Measurements from ENCODE around the gene DNA2.
A peak's percentile ranks its signal among the peaks of the same experiment; 100 is the strongest.
"Not testable (repeated sequence)": the region's sequence is repeated elsewhere in the genome, so short reads cannot be mapped to it uniquely, and the experiment has no call there.

The DNA2 gene, protein sequence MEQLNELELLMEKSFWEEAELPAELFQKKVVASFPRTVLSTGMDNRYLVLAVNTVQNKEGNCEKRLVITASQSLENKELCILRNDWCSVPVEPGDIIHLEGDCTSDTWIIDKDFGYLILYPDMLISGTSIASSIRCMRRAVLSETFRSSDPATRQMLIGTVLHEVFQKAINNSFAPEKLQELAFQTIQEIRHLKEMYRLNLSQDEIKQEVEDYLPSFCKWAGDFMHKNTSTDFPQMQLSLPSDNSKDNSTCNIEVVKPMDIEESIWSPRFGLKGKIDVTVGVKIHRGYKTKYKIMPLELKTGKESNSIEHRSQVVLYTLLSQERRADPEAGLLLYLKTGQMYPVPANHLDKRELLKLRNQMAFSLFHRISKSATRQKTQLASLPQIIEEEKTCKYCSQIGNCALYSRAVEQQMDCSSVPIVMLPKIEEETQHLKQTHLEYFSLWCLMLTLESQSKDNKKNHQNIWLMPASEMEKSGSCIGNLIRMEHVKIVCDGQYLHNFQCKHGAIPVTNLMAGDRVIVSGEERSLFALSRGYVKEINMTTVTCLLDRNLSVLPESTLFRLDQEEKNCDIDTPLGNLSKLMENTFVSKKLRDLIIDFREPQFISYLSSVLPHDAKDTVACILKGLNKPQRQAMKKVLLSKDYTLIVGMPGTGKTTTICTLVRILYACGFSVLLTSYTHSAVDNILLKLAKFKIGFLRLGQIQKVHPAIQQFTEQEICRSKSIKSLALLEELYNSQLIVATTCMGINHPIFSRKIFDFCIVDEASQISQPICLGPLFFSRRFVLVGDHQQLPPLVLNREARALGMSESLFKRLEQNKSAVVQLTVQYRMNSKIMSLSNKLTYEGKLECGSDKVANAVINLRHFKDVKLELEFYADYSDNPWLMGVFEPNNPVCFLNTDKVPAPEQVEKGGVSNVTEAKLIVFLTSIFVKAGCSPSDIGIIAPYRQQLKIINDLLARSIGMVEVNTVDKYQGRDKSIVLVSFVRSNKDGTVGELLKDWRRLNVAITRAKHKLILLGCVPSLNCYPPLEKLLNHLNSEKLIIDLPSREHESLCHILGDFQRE

DNA sequence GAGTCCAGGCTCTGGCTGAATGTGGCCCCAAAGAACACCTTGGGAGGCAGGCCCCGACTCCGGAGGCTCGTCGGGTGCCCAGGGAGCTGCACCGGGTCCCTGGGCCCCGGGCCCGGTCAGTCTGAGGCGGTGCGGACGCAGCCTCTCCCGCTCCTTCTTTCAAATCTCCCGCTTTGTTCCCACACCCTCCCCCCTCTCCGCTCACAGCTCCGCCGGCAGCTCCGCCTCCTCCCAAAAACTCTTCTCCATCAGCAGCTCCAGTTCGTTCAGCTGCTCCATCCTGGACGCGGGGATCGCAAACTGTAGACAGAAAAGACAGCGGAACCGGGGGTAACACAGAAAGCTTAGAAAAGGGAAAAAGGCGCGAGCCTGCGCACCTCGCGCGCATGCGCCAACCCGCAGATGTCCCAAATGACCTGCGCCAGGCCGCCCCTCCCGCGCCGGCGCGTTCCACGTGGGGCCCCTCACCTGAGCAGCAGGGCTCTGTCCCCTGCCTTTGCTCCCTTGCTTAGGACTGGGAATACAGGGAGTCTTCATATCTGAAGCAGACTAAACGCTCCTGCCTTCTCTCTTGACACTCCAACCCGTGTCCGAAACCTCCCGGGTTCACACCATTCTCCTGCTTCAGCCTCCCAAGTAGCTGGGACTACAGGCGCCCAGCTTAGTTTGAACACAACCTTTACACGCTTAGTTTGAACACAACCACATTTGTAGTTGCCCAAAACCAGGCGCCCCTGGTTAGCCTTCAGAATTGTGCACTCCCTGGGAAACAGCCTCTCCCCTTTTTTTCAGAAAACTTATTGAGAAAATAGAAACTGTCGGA, at the start of gene DNA2:
TSS of gene DNA2 (minus strand) at position 388 of the 823 bp plus-strand sequence. CDS start at position 279, 109 bp downstream.
- peak; percentile 85 for DNase-seq

- not testable (repeated sequence) for DNase-seq
Observed at GRCh38 chr10:68518609-68519008, 46.8 kb upstream of the DNA2 start.

- DNase-seq: no peak
Observed at GRCh38 chr10:68517188-68517587, 45.4 kb upstream of the DNA2 start.

GRCh38 chr10:68516766-68517165, 45.0 kb upstream of the DNA2 start:
- no peak for DNase-seq

DNA sequence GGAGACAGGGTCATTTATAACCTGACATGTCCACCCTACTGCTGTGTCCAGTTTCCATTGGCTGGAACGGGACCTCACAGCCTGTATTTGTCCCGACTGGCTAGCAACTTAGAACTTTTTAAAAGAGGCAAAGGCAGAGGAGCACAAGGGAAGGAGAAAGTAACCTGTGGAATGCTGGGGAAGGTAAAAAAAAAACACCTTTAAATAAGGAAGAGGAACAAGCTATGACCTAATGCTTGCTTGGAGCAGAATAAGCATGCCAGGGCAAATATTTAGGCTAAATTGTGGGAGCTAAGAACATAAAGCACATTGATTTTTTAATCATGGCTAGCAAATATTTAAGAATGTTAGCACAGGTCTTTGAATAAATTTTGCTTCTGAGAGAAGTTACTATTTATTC, 44.4 kb upstream of the DNA2 start:
- not testable (repeated sequence) for DNase-seq

GRCh38 chr10:68508090-68508489, 36.3 kb upstream of the DNA2 start:
- DNase-seq: no peak

- no peak for DNase-seq
Observed at GRCh38 chr10:68506411-68506810, 34.6 kb upstream of the DNA2 start.

- DNase-seq: no peak
Observed at GRCh38 chr10:68502846-68503245, 31.1 kb upstream of the DNA2 start.

DNA sequence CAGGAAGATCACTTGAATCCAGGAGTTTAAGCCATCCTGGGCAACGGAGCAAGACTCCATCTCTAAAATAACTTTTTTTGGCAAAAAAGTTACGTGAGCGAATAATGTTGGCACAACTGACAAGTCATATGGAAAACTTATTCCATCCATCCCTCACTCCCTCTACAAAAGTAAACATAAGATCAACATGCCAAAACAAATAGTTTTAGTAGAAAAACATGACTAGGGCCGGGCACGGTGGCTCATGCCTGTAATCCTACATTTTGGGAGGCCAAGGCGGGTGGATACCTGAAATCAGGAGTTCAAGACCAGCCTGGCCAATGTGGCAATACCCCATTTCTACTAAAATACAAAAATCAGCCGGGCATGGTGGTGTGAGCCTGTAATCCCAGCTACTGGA, 29.9 kb upstream of the DNA2 start:
- no peak for DNase-seq

GRCh38 chr10:68499544-68499943, 27.8 kb upstream of the DNA2 start:
- no peak for DNase-seq

DNA sequence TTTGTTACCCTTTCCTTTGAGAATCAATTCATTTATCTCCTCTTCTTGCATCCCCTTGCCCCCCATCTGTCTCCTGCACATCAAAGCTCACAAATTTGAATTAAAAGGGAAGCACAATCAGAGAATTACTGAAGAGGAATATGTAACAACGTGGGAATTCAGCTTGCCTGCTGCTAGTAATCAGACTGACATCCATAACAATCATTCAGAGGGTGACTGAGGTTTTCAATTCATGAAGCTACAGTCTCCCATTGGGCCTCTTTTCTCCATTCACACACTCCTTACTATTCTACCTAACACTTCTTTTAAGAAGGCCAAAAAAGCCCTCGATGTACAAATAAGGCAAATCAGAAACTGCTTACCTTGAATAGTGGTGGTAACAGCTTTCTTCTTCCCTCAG, 24.3 kb upstream of the DNA2 start:
- DNase-seq: no peak

GRCh38 chr10:68492118-68492517, 20.3 kb upstream of the DNA2 start:
- no peak for DNase-seq

DNA sequence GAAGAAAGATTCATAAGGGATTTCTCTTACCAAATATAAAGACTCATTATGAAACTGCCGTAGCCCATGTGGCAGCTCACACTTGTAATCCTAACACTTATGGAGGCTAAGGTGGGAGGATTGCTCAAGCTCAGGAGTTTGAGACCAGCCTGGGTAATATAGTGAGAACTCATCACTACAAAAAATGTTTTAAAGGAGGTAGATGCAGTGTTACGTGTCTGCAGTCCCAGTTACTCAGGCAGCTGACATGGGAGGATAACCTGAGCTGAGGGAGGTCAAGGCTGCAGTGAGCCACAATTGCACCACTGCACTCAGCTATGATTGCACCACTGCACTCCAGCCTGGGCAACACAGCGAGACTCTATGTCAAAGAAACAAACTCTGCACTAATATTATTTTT, 18.1 kb upstream of the DNA2 start:
- DNase-seq: no peak

- DNase-seq: no peak
Observed at GRCh38 chr10:68474021-68474420, 2.2 kb upstream of the DNA2 start.

DNA sequence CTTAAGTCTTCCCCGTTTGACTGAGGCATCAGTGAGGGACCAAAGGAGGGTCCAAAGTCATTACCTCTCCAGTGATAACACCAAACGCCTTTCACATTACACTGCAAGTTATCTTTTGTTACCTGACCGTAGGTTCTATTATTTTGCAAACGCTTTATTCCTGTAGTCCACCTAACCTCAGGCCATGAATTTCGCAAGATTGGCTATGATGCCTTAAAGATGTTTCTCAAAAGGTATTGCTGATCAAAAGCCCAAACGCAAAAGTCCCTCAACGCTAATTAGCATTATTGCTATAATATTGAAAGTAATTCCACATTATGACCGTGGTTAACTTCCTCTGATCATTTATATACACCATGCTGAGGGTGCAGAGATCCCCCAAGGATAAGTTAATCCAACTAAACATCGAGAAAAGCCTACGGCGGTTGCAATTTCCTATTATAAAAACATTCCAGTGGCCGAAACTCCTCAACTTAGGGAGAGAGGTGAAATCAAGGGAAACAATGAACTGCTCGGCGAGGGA, 649 bp downstream of the DNA2 start:
- no peak for DNase-seq

- peak; percentile 39 for DNase-seq
Observed at GRCh38 chr10:68470300-68470699, 1.5 kb downstream of the DNA2 start.

- DNase-seq: no peak
Observed at GRCh38 chr10:68469838-68470237, 1.9 kb downstream of the DNA2 start.

DNA sequence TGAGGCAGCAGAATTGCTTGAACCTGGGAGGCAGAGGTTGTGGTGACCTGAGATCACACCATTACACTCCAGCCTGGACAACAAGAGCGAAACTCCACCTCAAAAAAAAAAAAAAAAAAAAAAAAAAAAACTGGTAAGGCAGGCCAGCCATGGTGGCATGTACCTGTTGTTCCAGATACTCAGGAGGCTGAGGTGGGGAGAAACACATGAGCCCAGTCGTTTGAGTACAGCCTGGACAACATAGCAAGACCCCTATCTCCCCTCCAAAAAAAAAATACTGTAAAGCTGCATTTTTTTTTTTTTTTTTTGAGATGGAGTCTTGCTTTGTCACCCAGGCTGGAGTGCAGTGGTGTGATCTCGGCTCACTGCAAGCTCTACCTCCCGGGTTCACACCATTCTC, 7.0 kb downstream of the DNA2 start:
- DNase-seq: not testable (repeated sequence)

DNA sequence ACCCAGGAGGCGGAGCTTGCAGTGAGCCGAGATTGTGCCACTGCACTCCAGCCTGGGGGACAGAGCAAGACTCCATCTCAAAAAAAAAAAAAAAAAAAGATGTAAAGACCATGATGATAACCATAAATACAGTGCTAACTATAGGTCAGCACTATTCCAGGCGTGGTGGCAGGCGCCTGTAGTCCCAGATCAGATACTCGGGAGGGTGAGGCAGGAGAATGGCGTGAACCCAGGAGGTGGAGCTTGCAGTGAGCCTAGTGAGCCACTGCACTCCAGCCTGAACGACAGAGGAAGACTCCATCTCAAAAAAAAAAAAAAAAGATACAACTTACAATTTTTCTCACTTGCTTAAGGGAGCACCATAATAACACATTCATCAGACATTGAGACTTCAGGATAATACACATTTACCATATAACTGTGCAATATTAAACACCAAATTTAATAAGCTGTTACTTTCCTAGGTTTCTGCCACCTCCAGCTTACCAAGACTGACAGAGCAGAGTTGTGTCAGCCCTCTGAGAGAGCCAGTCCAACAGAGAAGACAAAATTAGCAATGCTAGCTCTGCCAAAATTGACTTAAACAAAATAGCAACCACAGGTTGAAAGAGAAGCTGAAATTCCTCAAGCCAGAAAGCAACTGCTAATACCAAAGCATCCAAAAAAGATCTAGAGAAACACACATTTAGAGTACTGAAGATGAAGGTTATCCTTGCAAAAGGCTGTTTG, 8.2 kb downstream of the DNA2 start:
- no peak for DNase-seq

DNA sequence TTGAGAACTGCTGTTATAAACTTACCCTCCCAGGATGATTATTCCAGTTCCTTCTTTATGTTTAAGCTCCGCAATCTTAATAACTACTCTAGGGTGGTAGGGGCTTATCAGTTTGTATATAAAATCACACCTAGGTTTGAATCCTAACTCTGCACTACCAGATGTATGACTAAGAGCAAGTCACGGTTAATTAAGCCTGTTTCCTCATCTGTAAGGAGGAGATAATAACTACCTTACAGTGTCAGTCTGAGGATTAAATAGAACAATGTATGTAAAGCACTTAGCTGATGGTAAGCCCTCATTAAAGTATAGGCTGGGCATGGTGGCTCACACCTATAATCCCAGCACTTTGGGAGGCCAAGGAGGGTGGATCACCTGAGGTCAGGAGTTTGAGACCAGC, 9.2 kb downstream of the DNA2 start:
- DNase-seq: no peak

DNA sequence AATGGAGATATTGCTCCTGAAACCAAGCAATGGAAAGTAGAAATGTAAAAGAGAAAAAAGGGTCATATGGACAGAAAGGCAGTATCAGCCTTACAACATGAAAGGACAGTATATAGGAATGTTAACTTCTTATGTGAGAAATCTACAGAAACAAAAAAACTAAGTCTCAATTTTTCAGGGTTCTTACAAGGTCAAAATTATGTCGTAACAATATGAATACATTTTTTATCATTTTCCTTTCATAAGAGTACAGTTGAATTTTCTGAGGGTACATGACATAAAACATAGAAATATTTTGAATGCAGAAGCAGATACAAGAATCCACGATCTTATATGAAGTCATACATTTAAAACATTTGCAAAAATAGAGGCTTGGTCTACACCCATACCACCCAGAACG, 10.7 kb downstream of the DNA2 start:
- DNase-seq: no peak

GRCh38 chr10:68449698-68450097, 22.1 kb downstream of the DNA2 start:
- not testable (repeated sequence) for DNase-seq

Data from NCI-H510A treated with DMSO at 0.1 percent for 48 hours (cell line).